Naive B cell (primary cell): ENCODE data around the gene LRSAM1. TPM values are rescaled to one million over a fixed set of nuclear protein-coding genes. Genes with fewer than 3 reads are reported as not detected.

ENCODE experiments used
- ATAC-seq, 2 donors: fragments of 150-1000 bp; cut with Tn5 transposase; 2 replicates each; pipeline ENCODE4 v1.10.0; 2021; ENCODE audit warnings: low read depth in 2 of 2, mild to moderate bottlenecking in 2 of 2, moderate library complexity in 2 of 2
- DNase-seq: peaks from one replicate; pipeline ENCODE4 v3.0.0; 2022
- H3K27ac Mint-ChIP-seq, 6 donors: one replicate each; pipeline ENCODE4 v1.8.0; 2020 to 2022; ENCODE audit warnings: mild to moderate bottlenecking in 6 of 6, mixed read lengths in 6 of 6, moderate library complexity in 5 of 6, inconsistent platforms in 2 of 6
- H3K27me3 Mint-ChIP-seq, 3 donors: one replicate each; pipeline ENCODE4 v1.8.0; 2021 to 2022; ENCODE audit warnings: mixed read lengths in 3 of 3, mild to moderate bottlenecking in 1 of 3
- H3K36me3 Mint-ChIP-seq, 2 donors: one replicate each; pipeline ENCODE4 v1.8.0; 2020 to 2022; ENCODE audit warnings: mixed read lengths in 2 of 2, inconsistent platforms in 1 of 2, mild to moderate bottlenecking in 1 of 2
- H3K4me1 Mint-ChIP-seq, 3 donors: one replicate each; pipeline ENCODE4 v1.8.0; 2020 to 2022; ENCODE audit warnings: mixed read lengths in 3 of 3, inconsistent platforms in 1 of 3, mild to moderate bottlenecking in 1 of 3, moderate library complexity in 1 of 3
- H3K4me3 Mint-ChIP-seq, 8 donors: one replicate each; pipeline ENCODE4 v1.8.0; 2020 to 2022; ENCODE audit warnings: mild to moderate bottlenecking in 8 of 8, mixed read lengths in 8 of 8, moderate library complexity in 8 of 8, inconsistent platforms in 2 of 8
- H3K9me3 Mint-ChIP-seq, 7 donors: one replicate each; pipeline ENCODE4 v1.8.0; 2020 to 2022; ENCODE audit warnings: mixed read lengths in 7 of 7, mild to moderate bottlenecking in 5 of 7, inconsistent platforms in 2 of 7, moderate library complexity in 1 of 7
- polyA plus RNA-seq, 6 donors: library from polyadenylated mRNA; unstranded; fragments of 300-500 nt; fragmentation: Illumina TruSeq; gene quantifications; one replicate each; pipeline ENCODE4 v1.2.3, GENCODE V29; 2021; ENCODE audit warnings: low read depth in 6 of 6

Gene LRSAM1
- polyA plus RNA-seq, 6 donors from 2014 or later = 4.9 to 9.2 (median 7.0) TPM

GRCh38 chr9:127500399-127500798, 49.1 kb downstream of the LRSAM1 start:
- Mint-ChIP-seq H3K27me3 (no peaks in the 10 kb centered on the region), H3K4me3 (no peak overlapping the region), H3K9me3 (no peaks in the 10 kb centered on the region), H3K36me3 (peaks cover 0 to 10% of the 10 kb centered on the region in 2 donors), H3K4me1 (no peaks in the 10 kb centered on the region), H3K27ac (no peak overlapping the region)
- DNase-seq (no peak), ATAC-seq (no peak)

GRCh38 chr9:127500862-127501261, 49.6 kb downstream of the LRSAM1 start:
- ATAC-seq (no peak), DNase-seq (no peak)
- no peaks in the 10 kb centered on the region for H3K4me1 Mint-ChIP-seq
- no peak overlapping the region for H3K27ac Mint-ChIP-seq
- no peaks in the 10 kb centered on the region for H3K9me3 Mint-ChIP-seq
- H3K4me3 Mint-ChIP-seq = no peak overlapping the region
- no peaks in the 10 kb centered on the region for H3K27me3 Mint-ChIP-seq
- H3K36me3 Mint-ChIP-seq = peaks cover 0 to 6% of the 10 kb centered on the region in 2 donors

DNA sequence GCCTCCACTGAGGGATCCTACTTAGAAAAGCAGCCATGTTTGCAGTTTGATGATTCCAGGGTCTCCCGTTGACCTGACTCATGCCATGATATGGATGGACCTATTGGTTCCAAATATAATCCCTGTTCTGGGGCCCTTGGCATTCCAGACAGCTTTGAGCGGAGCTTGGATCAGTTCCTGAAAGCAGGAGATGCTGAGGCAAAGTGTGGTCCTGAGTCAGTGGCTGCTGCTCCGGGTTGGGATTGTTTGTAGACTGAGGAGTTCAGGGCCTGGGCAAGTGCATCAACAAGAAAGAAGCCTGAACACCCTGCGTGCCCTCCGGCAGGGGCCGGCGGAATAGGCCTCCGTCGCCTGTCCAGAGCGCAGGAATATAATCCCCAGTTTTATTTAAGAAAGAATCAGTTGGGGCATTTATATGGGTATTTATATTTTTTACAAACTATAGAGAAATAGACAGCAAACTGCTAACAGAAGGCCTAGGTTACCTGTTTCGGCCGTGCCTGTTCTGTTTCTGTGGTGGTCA, 50.6 kb downstream of the LRSAM1 start:
- no peak overlapping the region for H3K27ac Mint-ChIP-seq
- DNase-seq = no peak
- no peaks in the 10 kb centered on the region for H3K36me3 Mint-ChIP-seq
- no peak overlapping the region for H3K4me3 Mint-ChIP-seq
- H3K9me3 Mint-ChIP-seq = no peaks in the 10 kb centered on the region
- no peak for ATAC-seq
- no peaks in the 10 kb centered on the region for H3K27me3 Mint-ChIP-seq
- no peaks in the 10 kb centered on the region for H3K4me1 Mint-ChIP-seq

DNA sequence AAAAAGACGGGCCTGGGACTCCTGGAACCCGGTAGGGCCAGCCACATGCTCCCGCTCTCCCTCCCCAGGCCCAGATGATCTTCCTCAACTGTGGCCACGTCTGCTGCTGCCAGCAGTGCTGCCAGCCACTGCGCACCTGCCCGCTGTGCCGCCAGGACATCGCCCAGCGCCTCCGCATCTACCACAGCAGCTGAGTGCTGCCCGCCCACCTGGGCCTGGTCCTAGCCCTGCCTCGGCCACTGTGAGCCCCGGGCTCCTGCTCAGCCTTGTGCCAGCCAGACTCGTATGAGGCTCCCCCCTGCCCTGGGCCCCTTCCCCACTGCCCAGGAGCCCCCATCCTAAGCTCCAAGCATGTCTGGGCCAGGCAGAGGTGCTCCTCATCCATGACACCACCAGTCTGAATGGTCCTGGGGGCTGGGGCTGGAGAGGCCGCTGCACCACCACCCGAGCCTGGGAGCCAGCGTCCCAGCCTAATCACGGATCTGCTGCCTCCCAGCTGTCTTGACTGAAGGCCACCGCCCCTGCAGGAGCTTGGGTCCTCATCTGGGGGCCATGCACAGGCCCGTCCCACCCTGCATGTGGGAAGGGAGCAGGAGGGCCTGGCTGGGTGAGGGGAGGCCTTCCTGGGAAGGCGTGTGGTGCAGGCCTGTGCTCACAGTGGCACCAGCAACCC, 51.5 kb downstream of the LRSAM1 start:
- Mint-ChIP-seq H3K27ac (no peak overlapping the region), H3K27me3 (no peaks in the 10 kb centered on the region), H3K4me3 (no peak overlapping the region), H3K4me1 (no peaks in the 10 kb centered on the region), H3K36me3 (no peaks in the 10 kb centered on the region), H3K9me3 (no peaks in the 10 kb centered on the region)
- DNase-seq = no peak
- ATAC-seq = no peak

DNA sequence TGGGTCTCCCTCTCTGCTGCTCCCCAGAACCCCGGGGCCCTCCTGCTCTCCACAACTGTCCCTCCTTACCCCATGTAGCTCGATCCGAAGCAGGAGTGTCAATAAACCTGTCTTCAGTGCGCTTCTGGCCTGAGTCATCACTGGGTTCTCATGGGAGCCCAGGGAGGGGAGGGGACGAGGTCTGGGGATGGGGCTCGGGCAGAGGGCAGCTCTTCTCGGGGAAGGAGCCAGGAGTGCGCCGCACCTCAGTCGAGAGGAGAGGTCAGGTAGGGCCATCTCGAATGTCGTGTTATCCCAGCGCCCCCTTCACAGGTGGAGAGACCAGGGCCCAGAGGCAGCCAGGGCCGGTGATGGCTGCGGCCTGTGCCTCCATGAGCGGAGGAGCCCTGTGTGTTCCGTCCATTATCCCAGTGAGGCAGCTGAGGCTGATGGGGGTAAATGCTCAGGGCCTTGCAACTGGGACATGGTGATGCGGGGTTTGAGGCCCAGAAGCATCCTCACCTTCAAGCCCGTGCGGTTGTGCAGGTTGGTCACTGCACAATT, 52.1 kb downstream of the LRSAM1 start:
- Mint-ChIP-seq H3K9me3 (no peaks in the 10 kb centered on the region), H3K4me1 (no peaks in the 10 kb centered on the region), H3K36me3 (no peaks in the 10 kb centered on the region), H3K4me3 (no peak overlapping the region), H3K27ac (no peak overlapping the region), H3K27me3 (no peaks in the 10 kb centered on the region)
- ATAC-seq (peak in 1 of 2 donors; percentile 7), DNase-seq (no peak)

GRCh38 chr9:127503947-127504886, 52.9 kb downstream of the LRSAM1 start:
- Mint-ChIP-seq H3K4me3 (no peak overlapping the region), H3K36me3 (no peaks in the 10 kb centered on the region), H3K4me1 (no peaks in the 10 kb centered on the region), H3K9me3 (no peaks in the 10 kb centered on the region), H3K27me3 (no peaks in the 10 kb centered on the region), H3K27ac (no peak overlapping the region)
- ATAC-seq (peak; percentile 93), DNase-seq (peak; percentile 66)

DNA sequence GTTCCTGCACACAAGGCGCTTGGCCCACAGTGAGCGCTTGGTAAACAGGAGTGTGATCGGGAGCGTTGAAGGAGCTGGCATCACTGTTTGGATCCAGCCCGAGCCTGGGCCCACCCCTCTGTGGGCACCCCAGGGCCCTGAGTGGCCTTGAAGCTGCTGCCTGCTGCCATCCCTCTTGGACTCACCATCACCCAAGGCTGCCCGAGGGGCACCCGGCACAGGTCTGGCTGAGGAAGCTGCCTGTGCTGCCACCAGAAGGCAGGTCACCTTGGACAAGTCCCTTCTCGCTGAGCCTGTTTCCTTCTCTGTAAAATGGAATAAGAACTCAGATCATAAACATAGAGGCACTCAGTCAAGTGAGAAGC, 53.6 kb downstream of the LRSAM1 start:
- DNase-seq (no peak), ATAC-seq (no peak)
- H3K27ac Mint-ChIP-seq = no peak overlapping the region
- H3K4me3 Mint-ChIP-seq = no peak overlapping the region
- no peaks in the 10 kb centered on the region for H3K9me3 Mint-ChIP-seq
- H3K36me3 Mint-ChIP-seq = no peaks in the 10 kb centered on the region
- no peaks in the 10 kb centered on the region for H3K4me1 Mint-ChIP-seq
- no peaks in the 10 kb centered on the region for H3K27me3 Mint-ChIP-seq

GRCh38 chr9:127505396-127506116, 54.2 kb downstream of the LRSAM1 start:
- H3K4me3 Mint-ChIP-seq = no peak overlapping the region
- H3K36me3 Mint-ChIP-seq = no peaks in the 10 kb centered on the region
- H3K9me3 Mint-ChIP-seq = no peaks in the 10 kb centered on the region
- H3K4me1 Mint-ChIP-seq = no peaks in the 10 kb centered on the region
- H3K27ac Mint-ChIP-seq = no peak overlapping the region
- ATAC-seq = peak; percentile 42 to 44
- H3K27me3 Mint-ChIP-seq = no peaks in the 10 kb centered on the region
- DNase-seq = no peak

DNA sequence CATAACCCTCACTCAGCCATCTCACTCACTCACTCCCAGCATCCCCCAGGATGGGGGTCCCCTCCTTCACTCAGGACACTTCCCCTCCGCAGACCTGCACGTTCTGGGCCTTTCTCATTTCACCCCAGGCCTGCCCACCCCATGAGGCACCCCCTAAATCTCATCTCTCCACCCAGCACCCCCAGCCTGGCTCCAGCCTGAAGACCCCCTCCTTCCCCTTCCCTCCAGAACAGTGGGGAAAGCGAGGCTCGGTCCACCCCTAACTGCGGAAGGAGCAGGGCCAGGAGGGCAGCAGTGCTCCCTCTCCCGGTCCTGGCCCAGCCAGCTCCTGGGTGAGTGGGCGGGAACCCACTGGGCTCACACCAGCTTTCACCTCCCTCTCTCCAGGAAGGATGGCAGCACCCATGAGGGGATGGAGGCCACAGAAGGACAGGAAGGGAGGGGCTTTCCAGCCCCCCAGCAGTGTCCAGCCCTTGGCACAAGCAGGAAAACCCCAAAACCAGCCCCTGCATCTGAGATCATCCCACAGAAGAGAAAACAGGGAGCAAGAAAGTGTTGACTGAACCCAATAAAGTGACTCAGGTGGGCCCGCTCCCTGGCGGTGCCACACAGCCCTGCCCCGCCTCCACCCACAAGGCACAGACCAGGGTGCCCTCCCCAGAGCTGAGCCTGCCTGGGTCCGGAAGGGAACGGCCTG, 55.0 kb downstream of the LRSAM1 start:
- H3K27ac Mint-ChIP-seq = no peak overlapping the region
- H3K9me3 Mint-ChIP-seq = no peaks in the 10 kb centered on the region

DNA sequence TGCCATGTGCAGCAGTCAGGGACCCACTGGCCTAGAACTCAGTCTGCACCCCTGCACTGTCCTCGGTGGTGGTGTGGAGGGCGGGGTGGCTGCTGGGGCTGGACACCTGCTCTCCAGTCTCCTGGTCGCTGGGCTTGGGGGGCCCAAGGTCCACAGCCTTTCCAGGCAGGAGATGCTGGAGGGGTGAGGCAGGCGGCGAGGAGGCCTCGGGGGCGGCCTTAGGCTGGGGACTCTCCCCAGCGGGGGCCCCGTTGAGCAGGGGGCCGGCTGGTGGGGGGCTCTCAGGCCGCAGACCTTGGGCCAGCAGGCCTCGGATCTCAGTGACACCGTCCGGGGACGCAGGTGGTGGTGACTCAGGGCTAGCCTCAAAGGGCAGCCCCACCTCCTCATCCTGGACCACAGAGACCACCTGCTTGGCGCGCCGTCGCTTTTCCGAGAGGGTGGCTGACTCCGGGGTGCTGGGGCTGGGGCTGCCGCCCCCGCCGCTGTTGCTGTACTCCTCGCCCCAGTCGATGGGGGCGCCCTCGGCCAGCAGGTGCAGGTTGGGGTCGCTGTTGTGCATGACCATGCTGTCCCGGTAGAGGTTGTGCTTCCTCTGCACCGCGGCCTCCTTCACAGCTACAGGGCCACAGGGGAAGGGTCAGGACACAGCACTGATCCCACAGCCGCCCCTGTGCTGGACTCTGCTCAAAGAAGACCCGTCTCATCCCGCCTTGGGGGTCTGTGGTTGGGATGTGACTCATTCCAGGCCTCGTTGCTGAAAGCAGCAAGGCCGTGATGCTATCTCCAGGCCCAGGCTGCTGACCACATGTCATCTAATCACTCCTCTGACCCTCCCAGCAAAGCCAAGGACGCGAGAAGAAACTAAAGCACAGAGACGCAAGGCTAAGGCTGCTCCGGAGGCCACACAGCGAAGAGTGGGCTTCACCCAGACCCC, 55.8 kb downstream of the LRSAM1 start:
- ATAC-seq (no peak), DNase-seq (no peak)
- H3K36me3 Mint-ChIP-seq = no peaks in the 10 kb centered on the region
- no peak overlapping the region for H3K4me3 Mint-ChIP-seq
- no peak overlapping the region for H3K27ac Mint-ChIP-seq
- no peaks in the 10 kb centered on the region for H3K9me3 Mint-ChIP-seq
- peaks cover 0 to 4% (median 0%) of the 10 kb centered on the region in 3 donors for H3K27me3 Mint-ChIP-seq
- no peaks in the 10 kb centered on the region for H3K4me1 Mint-ChIP-seq

More for the DNA sequence above, 55.0 kb downstream of the LRSAM1 start:
- Mint-ChIP-seq H3K4me3 (no peak overlapping the region), H3K4me1 (no peaks in the 10 kb centered on the region), H3K27me3 (no peaks in the 10 kb centered on the region), H3K36me3 (no peaks in the 10 kb centered on the region)
- no peak for DNase-seq
- no peak for ATAC-seq

DNA sequence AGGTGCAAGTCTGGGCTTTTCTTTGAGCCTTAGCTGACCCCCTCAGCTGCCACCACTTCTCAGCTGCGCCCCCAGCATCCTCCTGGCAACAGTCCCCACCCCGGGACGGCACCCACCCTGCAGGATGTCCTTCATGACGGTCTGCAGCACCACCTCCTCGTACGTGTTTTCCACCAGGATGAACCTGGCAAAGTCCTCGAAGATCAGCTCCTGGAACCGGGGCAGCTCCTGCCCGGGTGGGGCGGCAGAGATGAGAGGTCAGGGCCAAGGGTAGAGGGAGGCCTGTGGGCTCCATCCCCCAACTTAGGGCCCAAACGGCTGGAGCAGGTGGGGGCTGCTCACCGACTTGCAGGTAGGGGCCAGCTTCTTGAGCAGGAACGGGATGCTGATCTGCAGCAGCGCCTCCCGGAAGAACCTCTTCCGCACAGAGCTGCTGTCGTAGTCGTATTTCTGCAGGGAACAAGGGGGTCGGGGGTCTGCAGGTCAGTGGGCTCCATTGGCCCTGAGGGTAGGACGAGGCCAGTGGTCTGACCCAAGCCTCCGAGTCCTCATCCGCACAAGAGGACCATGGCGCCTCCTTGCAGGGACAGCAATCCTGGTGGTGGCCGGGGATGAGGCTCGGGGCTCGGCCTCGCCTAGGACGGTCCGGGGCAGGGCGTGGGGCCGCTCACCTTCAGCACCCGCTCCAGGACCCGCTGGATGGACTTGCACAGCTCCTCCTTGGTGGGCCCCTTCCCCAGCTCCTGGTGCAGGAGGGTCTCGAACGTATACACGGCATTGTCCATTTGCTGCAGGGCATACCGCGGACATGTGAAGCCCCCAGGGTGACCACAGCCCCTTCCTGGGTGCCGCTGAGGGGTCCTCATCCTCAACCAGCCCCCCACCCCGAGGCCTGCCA, 56.7 kb downstream of the LRSAM1 start:
- DNase-seq (no peak), ATAC-seq (no peak)
- Mint-ChIP-seq H3K4me3 (no peak overlapping the region), H3K9me3 (no peaks in the 10 kb centered on the region), H3K27ac (peak overlapping the region in 1 of 6 donors; percentile 47), H3K36me3 (no peaks in the 10 kb centered on the region), H3K27me3 (peaks cover 0 to 4% (median 0%) of the 10 kb centered on the region in 3 donors), H3K4me1 (no peaks in the 10 kb centered on the region)
